ENCODE results near the gene PRSS8. TPM values are rescaled to one million over a fixed set of nuclear protein-coding genes. Genes with fewer than 3 reads are reported as not detected.
"Not testable (repeated sequence)": the region's sequence is repeated elsewhere in the genome, so short reads cannot be mapped to it uniquely, and the experiment has no call there.

Gene PRSS8
- total RNA-seq, 1 donor from 2014 or later: 26.0 TPM

GRCh38 chr16:31168848-31169247 is 33.3 kb upstream of the PRSS8 start:
- H3K4me3 ChIP-seq: no peak overlapping the region
- TF ChIP-seq POLR2AphosphoS5 (IDR thresholded peaks at IDR 0.05; ENCODE audit: insufficient read depth in 1 of 2, low read depth in 1 of 2) (no peak), CTCF (IDR thresholded peaks at IDR 0.05) (no peak), POLR2A (IDR thresholded peaks at IDR 0.05) (no peak)
- no peak for DNase-seq (ENCODE audit: extremely low spot score in 2 of 2)
- intact Hi-C loops (cut with DNase I): no loop called here
- no peak overlapping the region for H3K27ac ChIP-seq
- no peaks in the 10 kb centered on the region for H3K36me3 ChIP-seq
- H3K4me1 ChIP-seq: no peaks in the 10 kb centered on the region
- no peaks in the 10 kb centered on the region for H3K9me3 ChIP-seq
- H3K27me3 ChIP-seq: no peaks in the 10 kb centered on the region

- Histone ChIP-seq H3K4me1 (no peaks in the 10 kb centered on the region), H3K27ac (no peak overlapping the region), H3K36me3 (no peaks in the 10 kb centered on the region), H3K27me3 (no peaks in the 10 kb centered on the region), H3K4me3 (no peak overlapping the region), H3K9me3 (no peaks in the 10 kb centered on the region)
- TF ChIP-seq POLR2AphosphoS5 (IDR thresholded peaks at IDR 0.05; ENCODE audit: insufficient read depth in 1 of 2, low read depth in 1 of 2) (no peak), POLR2A (IDR thresholded peaks at IDR 0.05) (no peak), CTCF (IDR thresholded peaks at IDR 0.05) (no peak)
- intact Hi-C loops (cut with DNase I): no loop called here
- DNase-seq (ENCODE audit: extremely low spot score in 2 of 2): no peak
Measured at GRCh38 chr16:31167315-31167714, 31.8 kb upstream of the PRSS8 start.

- Histone ChIP-seq H3K36me3 (no peaks in the 10 kb centered on the region), H3K27ac (no peak overlapping the region), H3K4me1 (no peaks in the 10 kb centered on the region), H3K4me3 (no peak overlapping the region), H3K27me3 (no peaks in the 10 kb centered on the region), H3K9me3 (no peaks in the 10 kb centered on the region)
- TF ChIP-seq POLR2AphosphoS5 (IDR thresholded peaks at IDR 0.05; ENCODE audit: insufficient read depth in 1 of 2, low read depth in 1 of 2): no peak
- TF ChIP-seq CTCF (IDR thresholded peaks at IDR 0.05): no peak
- no peak for TF ChIP-seq POLR2A (IDR thresholded peaks at IDR 0.05)
- intact Hi-C loops (cut with DNase I): no loop called here
- DNase-seq (ENCODE audit: extremely low spot score in 2 of 2): no peak
Measured at GRCh38 chr16:31157136-31157535, 21.6 kb upstream of the PRSS8 start.

GRCh38 chr16:31150976-31151375 is 15.4 kb upstream of the PRSS8 start:
- H3K9me3 ChIP-seq; H3K4me1 ChIP-seq; H3K27ac ChIP-seq; H3K36me3 ChIP-seq; H3K27me3 ChIP-seq; DNase-seq (ENCODE audit: extremely low spot score in 2 of 2); intact Hi-C loops (cut with DNase I); H3K4me3 ChIP-seq: not testable (repeated sequence)

GRCh38 chr16:31149894-31150890 is 14.7 kb upstream of the PRSS8 start, which contains the start of gene PRSS36:
TSS of gene PRSS36 (minus strand) at chr16:31150066. CDS start at chr16:31150035, 31 bp downstream.
- intact Hi-C loops (cut with DNase I): loop anchor here (10.0 kb wide), 1 partner anchor 65 kb away; the partner anchor contains the start of gene PRSS53
- Histone ChIP-seq H3K36me3 (no peaks in the 10 kb centered on the region), H3K4me1 (peaks cover 4% of the 10 kb centered on the region), H3K9me3 (no peaks in the 10 kb centered on the region), H3K27ac (no peak within 1 kb of the TSS), H3K27me3 (no peaks in the 10 kb centered on the region), H3K4me3 (no peak within 1 kb of the TSS)
- DNase-seq (ENCODE audit: extremely low spot score in 2 of 2): peak in 1 of 2 donors; percentile 71
- TF ChIP-seq POLR2A (IDR thresholded peaks at IDR 0.05) (no peak), CTCF (IDR thresholded peaks at IDR 0.05) (no peak)

All from vagina (tissue), 2 donors.